HEK293 (cell line): ENCODE data around the gene ASCC3.

ENCODE experiments used
- CTCF ChIA-PET: fragments of 350-600 bp; formaldehyde crosslinking; extraction: SDS; loops from one replicate; lab custom pipeline; 2021; ENCODE audit warnings: antibody characterized with exemption; lab: Yijun Ruan, JAX
- POLR2A ChIA-PET: fragments of 300-600 bp; formaldehyde crosslinking; extraction: SDS; loops from one replicate; lab custom pipeline; 2020; ENCODE audit warnings: antibody characterized with exemption, inconsistent platforms; lab: Yijun Ruan, JAX
- H3K27ac ChIP-seq: fragments of 200-500 bp; sonication (Bioruptor generic); 2 replicates; pipeline ENCODE4 v1.5.1; 2014; ENCODE audit warnings: low read depth, low read length, control low read depth, inconsistent platforms; ENCODE audit errors: extremely low read depth
- H3K36me3 ChIP-seq, 2 experiments: fragments of 200-500 bp in 1 of 2; sonication (Bioruptor generic) in 1 of 2; 1 replicate in 1 of 2; 2 replicates in 1 of 2; pipeline ENCODE4 v1.5.1; 2014 to 2017; ENCODE audit warnings: inconsistent platforms in 2 of 2, low read length in 2 of 2; ENCODE audit not compliant: control insufficient read depth in 2 of 2, insufficient read depth in 1 of 2
- H3K4me1 ChIP-seq: fragments of 200-500 bp; sonication (Bioruptor generic); 2 replicates; pipeline ENCODE4 v1.5.1; 2014; ENCODE audit warnings: mild to moderate bottlenecking, low read length, inconsistent platforms; ENCODE audit not compliant: control insufficient read depth, insufficient read depth
- H3K4me3 ChIP-seq: 2 replicates; pipeline ENCODE4 v1.5.1; 2011; ENCODE audit warnings: low read depth, mild to moderate bottlenecking, control low read depth, low read length, moderate library complexity
- H3K9me3 ChIP-seq: fragments of 200-500 bp; sonication (Bioruptor generic); 2 replicates; pipeline ENCODE4 v1.5.1; 2014; ENCODE audit warnings: low read depth, low read length, inconsistent platforms; ENCODE audit not compliant: control insufficient read depth, insufficient read depth
- GFI1B ChIP-seq: fragments of 450-650 bp; formaldehyde crosslinking; IDR thresholded peaks from 2 replicates; pipeline ENCODE4 v1.5.1; 2016; ENCODE audit warnings: missing biosample characterization, missing genetic modification characterization
- KLF16 ChIP-seq: fragments of 450-650 bp; formaldehyde crosslinking; IDR thresholded peaks from 2 replicates; pipeline ENCODE4 v1.5.1; 2017; ENCODE audit warnings: missing biosample characterization, missing genetic modification characterization
- KLF7 ChIP-seq: fragments of 450-650 bp; formaldehyde crosslinking; IDR thresholded peaks from 2 replicates; pipeline ENCODE4 v1.5.1; 2016; ENCODE audit warnings: missing biosample characterization, missing genetic modification characterization, borderline replicate concordance
- OSR2 ChIP-seq: fragments of 450-650 bp; formaldehyde crosslinking; IDR thresholded peaks from 2 replicates; pipeline ENCODE4 v1.5.1; 2016; ENCODE audit warnings: missing biosample characterization, missing genetic modification characterization
- SCRT2 ChIP-seq: fragments of 450-650 bp; formaldehyde crosslinking; IDR thresholded peaks from 2 replicates; pipeline ENCODE4 v1.5.1; 2016; ENCODE audit warnings: missing biosample characterization, missing genetic modification characterization
- SETDB1 ChIP-seq: IDR thresholded peaks from one replicate; pipeline ENCODE4 v1.6.1; 2017; ENCODE audit warnings: mild to moderate bottlenecking, low read length, moderate library complexity, mixed read lengths; ENCODE audit not compliant: insufficient read length
- ZBTB8A ChIP-seq: fragments of 450-650 bp; formaldehyde crosslinking; IDR thresholded peaks from 2 replicates; pipeline ENCODE4 v1.5.1; 2016; ENCODE audit warnings: missing biosample characterization, missing genetic modification characterization
- ZNF223 ChIP-seq: fragments of 450-650 bp; formaldehyde crosslinking; IDR thresholded peaks from 2 replicates; pipeline ENCODE4 v1.5.1; 2016; ENCODE audit warnings: missing biosample characterization, missing genetic modification characterization
- ZNF335 ChIP-seq: fragments of 450-650 bp; formaldehyde crosslinking; conservative IDR thresholded peaks from 2 replicates; pipeline ENCODE4 v1.5.1; 2016; ENCODE audit warnings: missing biosample characterization, missing genetic modification characterization
- ZNF341 ChIP-seq: fragments of 450-650 bp; formaldehyde crosslinking; IDR thresholded peaks from 2 replicates; pipeline ENCODE4; 2016; ENCODE audit warnings: low read depth, missing biosample characterization, missing genetic modification characterization
- ZNF354C ChIP-seq: fragments of 450-650 bp; formaldehyde crosslinking; IDR thresholded peaks from 2 replicates; pipeline ENCODE4 v1.5.1; 2016; ENCODE audit warnings: missing biosample characterization, missing genetic modification characterization, low read depth, borderline replicate concordance
- ZNF529 ChIP-seq: fragments of 450-650 bp; formaldehyde crosslinking; IDR thresholded peaks from 2 replicates; pipeline ENCODE4 v1.5.1; 2017; ENCODE audit warnings: missing genetic modification characterization, missing biosample characterization; ENCODE audit not compliant: insufficient replicate concordance
- ZNF560 ChIP-seq: fragments of 450-650 bp; formaldehyde crosslinking; IDR thresholded peaks from 2 replicates; pipeline ENCODE4 v1.5.1; 2017; ENCODE audit warnings: missing biosample characterization, missing genetic modification characterization, borderline replicate concordance
- ZNF596 ChIP-seq: fragments of 450-650 bp; IDR thresholded peaks from 2 replicates; pipeline ENCODE4 v1.5.0; 2018; ENCODE audit warnings: missing biosample characterization, mild to moderate bottlenecking, missing genetic modification characterization, moderate library complexity
- ZNF830 ChIP-seq: fragments of 450-650 bp; IDR thresholded peaks from 2 replicates; pipeline ENCODE4 v1.5.0; 2018; ENCODE audit warnings: missing biosample characterization, missing genetic modification characterization, low read depth, mild to moderate bottlenecking, moderate library complexity
- ZSCAN30 ChIP-seq: fragments of 450-650 bp; IDR thresholded peaks from 2 replicates; pipeline ENCODE4 v1.5.1; 2018; ENCODE audit warnings: missing biosample characterization, mild to moderate bottlenecking, missing genetic modification characterization, moderate library complexity
- TF ChIP-seq, protein P1 (sequence below): fragments of 450-650 bp; formaldehyde crosslinking; IDR thresholded peaks from 2 replicates; pipeline ENCODE4 v1.5.1; 2016; ENCODE audit warnings: missing biosample characterization, missing genetic modification characterization, borderline replicate concordance
- TF ChIP-seq, protein P2 (sequence below): fragments of 450-650 bp; formaldehyde crosslinking; IDR thresholded peaks from 2 replicates; pipeline ENCODE4 v1.5.1; 2017; ENCODE audit warnings: missing biosample characterization, missing genetic modification characterization
- TF ChIP-seq, protein P3 (sequence below): fragments of 450-650 bp; IDR thresholded peaks from 2 replicates; pipeline ENCODE4 v1.5.1; 2018; ENCODE audit warnings: missing biosample characterization, mild to moderate bottlenecking, missing genetic modification characterization

ASCC3 gene

DNA sequence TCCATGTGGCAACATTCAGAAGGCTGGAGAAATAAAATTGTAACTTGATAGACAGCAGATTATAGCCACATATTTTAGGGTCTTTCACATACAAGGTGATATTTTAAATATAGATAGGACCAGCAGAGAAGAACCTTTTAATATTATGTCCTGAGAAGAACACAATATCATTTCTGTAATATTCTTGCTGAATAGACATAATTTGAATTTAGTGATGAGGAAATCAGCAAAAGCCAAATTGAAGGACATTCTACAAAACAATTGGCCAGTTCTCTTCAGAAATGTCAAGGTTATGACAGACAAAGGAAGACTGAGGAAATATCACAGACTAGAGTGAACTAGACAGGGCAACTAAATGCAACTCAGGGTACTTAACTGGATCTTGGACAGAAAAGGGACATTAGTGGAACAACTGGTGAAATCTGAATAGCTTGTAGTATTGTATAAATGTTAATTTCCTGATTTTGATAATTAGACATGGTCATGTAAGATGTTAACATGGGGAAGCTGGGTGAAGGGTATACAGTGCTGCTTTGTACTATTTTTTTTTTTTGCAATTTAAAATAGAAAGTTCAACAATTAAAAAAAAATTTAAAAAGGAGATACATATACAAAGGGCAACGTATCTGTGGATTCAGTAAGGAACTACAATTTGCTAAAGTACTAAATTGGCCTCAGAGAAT lies 281.9 kb downstream of the ASCC3 start:
- CTCF ChIA-PET = interaction anchor here (0.6 kb wide), 2 partner anchors 358 to 732 kb away, joined by 3 to 4 read pairs; no protein-coding TSS in a partner anchor
- Histone ChIP-seq H3K27ac (no peak overlapping the region), H3K4me3 (no peak overlapping the region), H3K9me3 (no peaks in the 10 kb centered on the region), H3K4me1 (no peaks in the 10 kb centered on the region), H3K36me3 (peaks cover under 1 to 37% of the 10 kb centered on the region in 2 experiments)
- peak; percentile 97 for TF ChIP-seq ZNF529
- TF ChIP-seq GFI1B = no peak
- POLR2A ChIA-PET = no interaction called here

DNA sequence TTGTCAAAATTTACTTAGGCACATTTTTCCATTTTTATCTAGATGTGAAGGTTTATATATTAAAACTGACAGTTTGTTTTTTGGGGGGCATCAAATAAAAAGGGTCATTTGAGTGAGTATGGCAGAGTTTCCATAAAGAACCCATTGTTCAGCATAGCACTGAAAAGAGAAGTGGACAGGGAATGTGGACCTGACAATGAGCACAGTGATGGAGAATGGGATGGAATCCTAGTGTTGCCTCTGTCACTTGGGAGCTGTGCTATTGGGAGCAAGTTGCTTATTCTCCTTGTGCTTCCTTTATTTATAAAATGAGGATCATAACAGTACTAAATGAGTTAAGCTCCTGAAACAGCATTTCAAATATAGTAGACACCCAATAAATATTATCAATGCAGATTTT lies 285.7 kb downstream of the ASCC3 start:
- Histone ChIP-seq H3K4me3 (no peak overlapping the region), H3K4me1 (peaks cover 11% of the 10 kb centered on the region; the same call in 1 of the 2 replicates), H3K27ac (no peak overlapping the region), H3K36me3 (peaks cover 0 to 22% of the 10 kb centered on the region in 2 experiments; a peak in 1 of 3 replicates), H3K9me3 (no peaks in the 10 kb centered on the region)
- ChIA-PET CTCF (interaction anchor here (0.6 kb wide), 2 partner anchors 15 to 135 kb away, joined by 3 read pairs; no protein-coding TSS in a partner anchor), POLR2A (no interaction called here)
- TF ChIP-seq ZSCAN30 (tag by site-specific recombination) (no peak), ZNF354C (tag by site-specific recombination) (no peak), ZNF335 (tag by site-specific recombination) (no peak), ZNF830 (tag by site-specific recombination) (no peak)
- TF ChIP-seq, protein P1, sequence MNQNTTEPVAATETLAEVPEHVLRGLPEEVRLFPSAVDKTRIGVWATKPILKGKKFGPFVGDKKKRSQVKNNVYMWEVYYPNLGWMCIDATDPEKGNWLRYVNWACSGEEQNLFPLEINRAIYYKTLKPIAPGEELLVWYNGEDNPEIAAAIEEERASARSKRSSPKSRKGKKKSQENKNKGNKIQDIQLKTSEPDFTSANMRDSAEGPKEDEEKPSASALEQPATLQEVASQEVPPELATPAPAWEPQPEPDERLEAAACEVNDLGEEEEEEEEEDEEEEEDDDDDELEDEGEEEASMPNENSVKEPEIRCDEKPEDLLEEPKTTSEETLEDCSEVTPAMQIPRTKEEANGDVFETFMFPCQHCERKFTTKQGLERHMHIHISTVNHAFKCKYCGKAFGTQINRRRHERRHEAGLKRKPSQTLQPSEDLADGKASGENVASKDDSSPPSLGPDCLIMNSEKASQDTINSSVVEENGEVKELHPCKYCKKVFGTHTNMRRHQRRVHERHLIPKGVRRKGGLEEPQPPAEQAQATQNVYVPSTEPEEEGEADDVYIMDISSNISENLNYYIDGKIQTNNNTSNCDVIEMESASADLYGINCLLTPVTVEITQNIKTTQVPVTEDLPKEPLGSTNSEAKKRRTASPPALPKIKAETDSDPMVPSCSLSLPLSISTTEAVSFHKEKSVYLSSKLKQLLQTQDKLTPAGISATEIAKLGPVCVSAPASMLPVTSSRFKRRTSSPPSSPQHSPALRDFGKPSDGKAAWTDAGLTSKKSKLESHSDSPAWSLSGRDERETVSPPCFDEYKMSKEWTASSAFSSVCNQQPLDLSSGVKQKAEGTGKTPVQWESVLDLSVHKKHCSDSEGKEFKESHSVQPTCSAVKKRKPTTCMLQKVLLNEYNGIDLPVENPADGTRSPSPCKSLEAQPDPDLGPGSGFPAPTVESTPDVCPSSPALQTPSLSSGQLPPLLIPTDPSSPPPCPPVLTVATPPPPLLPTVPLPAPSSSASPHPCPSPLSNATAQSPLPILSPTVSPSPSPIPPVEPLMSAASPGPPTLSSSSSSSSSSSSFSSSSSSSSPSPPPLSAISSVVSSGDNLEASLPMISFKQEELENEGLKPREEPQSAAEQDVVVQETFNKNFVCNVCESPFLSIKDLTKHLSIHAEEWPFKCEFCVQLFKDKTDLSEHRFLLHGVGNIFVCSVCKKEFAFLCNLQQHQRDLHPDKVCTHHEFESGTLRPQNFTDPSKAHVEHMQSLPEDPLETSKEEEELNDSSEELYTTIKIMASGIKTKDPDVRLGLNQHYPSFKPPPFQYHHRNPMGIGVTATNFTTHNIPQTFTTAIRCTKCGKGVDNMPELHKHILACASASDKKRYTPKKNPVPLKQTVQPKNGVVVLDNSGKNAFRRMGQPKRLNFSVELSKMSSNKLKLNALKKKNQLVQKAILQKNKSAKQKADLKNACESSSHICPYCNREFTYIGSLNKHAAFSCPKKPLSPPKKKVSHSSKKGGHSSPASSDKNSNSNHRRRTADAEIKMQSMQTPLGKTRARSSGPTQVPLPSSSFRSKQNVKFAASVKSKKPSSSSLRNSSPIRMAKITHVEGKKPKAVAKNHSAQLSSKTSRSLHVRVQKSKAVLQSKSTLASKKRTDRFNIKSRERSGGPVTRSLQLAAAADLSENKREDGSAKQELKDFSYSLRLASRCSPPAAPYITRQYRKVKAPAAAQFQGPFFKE (tag by site-specific recombination) = no peak

DNA sequence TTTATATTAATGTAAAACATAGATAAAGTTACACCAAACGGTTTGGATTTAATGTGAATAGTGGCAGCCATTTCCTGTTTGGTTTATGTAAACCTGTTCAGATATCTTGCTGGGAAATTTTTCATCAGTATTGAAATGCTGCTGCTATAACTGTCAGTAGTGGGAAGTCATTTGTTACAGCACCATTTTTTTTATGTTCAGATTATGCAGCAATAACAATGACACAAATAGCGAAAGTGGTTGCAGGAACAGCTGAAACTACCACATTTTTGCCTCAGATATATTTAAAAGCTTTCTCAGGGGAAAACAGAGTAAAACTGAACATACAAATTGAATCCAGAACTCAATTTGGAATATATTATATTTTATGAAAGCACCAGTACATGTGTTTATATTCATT lies 287.6 kb downstream of the ASCC3 start:
- H3K9me3 ChIP-seq = no peaks in the 10 kb centered on the region
- peaks cover 4 to 30% of the 10 kb centered on the region in 2 experiments; a peak in 2 of 3 replicates for H3K36me3 ChIP-seq

More for the DNA sequence above, 287.6 kb downstream of the ASCC3 start:
- ChIA-PET POLR2A (no interaction called here), CTCF (interaction anchor here (0.7 to 1.0 kb wide), 2 partner anchors 12 to 376 kb away, joined by 3 to 4 read pairs; no protein-coding TSS in a partner anchor)
- Histone ChIP-seq H3K4me3 (no peak overlapping the region), H3K27ac (no peak overlapping the region), H3K4me1 (peaks cover 11% of the 10 kb centered on the region; the same call in 1 of the 2 replicates)
- no peak for TF ChIP-seq SCRT2
- no peak for TF ChIP-seq ZBTB8A (tag by site-specific recombination)
- peak; percentile 35 for TF ChIP-seq ZNF341 (tag by site-specific recombination)
- no peak for TF ChIP-seq ZNF596
- TF ChIP-seq SETDB1 = no peak
- no peak for TF ChIP-seq OSR2 (tag by site-specific recombination)
- TF ChIP-seq ZNF560 (tag by site-specific recombination) = no peak
- TF ChIP-seq KLF16 (tag by site-specific recombination) = no peak
- TF ChIP-seq, protein P2, sequence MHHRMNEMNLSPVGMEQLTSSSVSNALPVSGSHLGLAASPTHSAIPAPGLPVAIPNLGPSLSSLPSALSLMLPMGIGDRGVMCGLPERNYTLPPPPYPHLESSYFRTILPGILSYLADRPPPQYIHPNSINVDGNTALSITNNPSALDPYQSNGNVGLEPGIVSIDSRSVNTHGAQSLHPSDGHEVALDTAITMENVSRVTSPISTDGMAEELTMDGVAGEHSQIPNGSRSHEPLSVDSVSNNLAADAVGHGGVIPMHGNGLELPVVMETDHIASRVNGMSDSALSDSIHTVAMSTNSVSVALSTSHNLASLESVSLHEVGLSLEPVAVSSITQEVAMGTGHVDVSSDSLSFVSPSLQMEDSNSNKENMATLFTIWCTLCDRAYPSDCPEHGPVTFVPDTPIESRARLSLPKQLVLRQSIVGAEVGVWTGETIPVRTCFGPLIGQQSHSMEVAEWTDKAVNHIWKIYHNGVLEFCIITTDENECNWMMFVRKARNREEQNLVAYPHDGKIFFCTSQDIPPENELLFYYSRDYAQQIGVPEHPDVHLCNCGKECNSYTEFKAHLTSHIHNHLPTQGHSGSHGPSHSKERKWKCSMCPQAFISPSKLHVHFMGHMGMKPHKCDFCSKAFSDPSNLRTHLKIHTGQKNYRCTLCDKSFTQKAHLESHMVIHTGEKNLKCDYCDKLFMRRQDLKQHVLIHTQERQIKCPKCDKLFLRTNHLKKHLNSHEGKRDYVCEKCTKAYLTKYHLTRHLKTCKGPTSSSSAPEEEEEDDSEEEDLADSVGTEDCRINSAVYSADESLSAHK (tag by site-specific recombination) = peak; percentile 29; the same call in 1 of the 2 replicates
- TF ChIP-seq ZNF223 (tag by site-specific recombination) = no peak
- no peak for TF ChIP-seq KLF7 (tag by site-specific recombination)
- TF ChIP-seq, protein P3, sequence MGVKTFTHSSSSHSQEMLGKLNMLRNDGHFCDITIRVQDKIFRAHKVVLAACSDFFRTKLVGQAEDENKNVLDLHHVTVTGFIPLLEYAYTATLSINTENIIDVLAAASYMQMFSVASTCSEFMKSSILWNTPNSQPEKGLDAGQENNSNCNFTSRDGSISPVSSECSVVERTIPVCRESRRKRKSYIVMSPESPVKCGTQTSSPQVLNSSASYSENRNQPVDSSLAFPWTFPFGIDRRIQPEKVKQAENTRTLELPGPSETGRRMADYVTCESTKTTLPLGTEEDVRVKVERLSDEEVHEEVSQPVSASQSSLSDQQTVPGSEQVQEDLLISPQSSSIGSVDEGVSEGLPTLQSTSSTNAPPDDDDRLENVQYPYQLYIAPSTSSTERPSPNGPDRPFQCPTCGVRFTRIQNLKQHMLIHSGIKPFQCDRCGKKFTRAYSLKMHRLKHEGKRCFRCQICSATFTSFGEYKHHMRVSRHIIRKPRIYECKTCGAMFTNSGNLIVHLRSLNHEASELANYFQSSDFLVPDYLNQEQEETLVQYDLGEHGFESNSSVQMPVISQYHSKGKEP = peak; percentile 91
